Right cardiac atrium (tissue), 5 donors: ENCODE data around the gene ANKRD55. TPM values are rescaled to one million over a fixed set of nuclear protein-coding genes. Genes with fewer than 3 reads are reported as not detected.
A peak's percentile ranks its signal among the peaks of the same experiment; 100 is the strongest.

ENCODE experiments used
- ATAC-seq, 2 donors: fragments of 200-7000 bp; cut with Tn5 transposase; one replicate each; pipeline versions ENCODE4 v1.8.0 to v1.9.1; 2020; ENCODE audit warnings: moderate library complexity in 2 of 2, mild to moderate bottlenecking in 1 of 2
- DNase-seq, 3 donors: peaks; one replicate each; pipeline ENCODE4 v3.0.0-alpha.2; 2020
- H3K27ac ChIP-seq: one replicate; pipeline ENCODE4 v1.5.1; 2013; ENCODE audit warnings: mild to moderate bottlenecking, low read length, control low read depth, moderate library complexity
- H3K27me3 ChIP-seq: one replicate; pipeline ENCODE4 v1.6.1; 2013; ENCODE audit not compliant: control insufficient read depth, insufficient read depth
- H3K4me1 ChIP-seq: one replicate; pipeline ENCODE4 v1.6.1; 2013; ENCODE audit warnings: low read length; ENCODE audit not compliant: control insufficient read depth, insufficient read depth
- H3K4me3 ChIP-seq: one replicate; pipeline ENCODE4 v1.5.1; 2013; ENCODE audit warnings: low read length, control low read depth
- H3K9me3 ChIP-seq: one replicate; pipeline ENCODE4 v1.6.1; 2013; ENCODE audit warnings: low read length; ENCODE audit not compliant: control insufficient read depth
- whole genome bisulfite sequencing: extraction: QIAGEN DNeasy Blood & Tissue Kit; methylation state at CpG from one replicate; pipeline ENCODE4 v1.1.7; 2013; 5-methylcytosine and 5-hydroxymethylcytosine counted together
- intact Hi-C, 4 donors: fragments of 100-400 bp; cut with DNase I; formaldehyde crosslinking; loops; one replicate each; pipeline versions ENCODE4 v1.11.0 to v1.14.0; 2022 to 2023
- polyA plus RNA-seq: library from polyadenylated mRNA; stranded (reverse); fragments of 200-250 nt; gene quantifications from one replicate; pipeline ENCODE4 v1.2.3, GENCODE V29; 2013
- total RNA-seq, 4 donors: library from RNA; stranded (reverse); fragmentation: NEBNext Ultra II Directional; extraction: Animal tissue kit (Norgen Biotek cat#: 25700); gene quantifications; one replicate each; pipeline ENCODE4 v1.2.1, GENCODE V29; 2021
- donor health status: healthy with polysubstance abuse.
- donor health status: DM: no; HTN: yes; CAD: no.
- donor health status: DM: no; HTN: no; CAD: no.
- donor health status: DM: no; HTN: yes; CAD: no; lungs with severe emphysema.
- donor health status: DM: yes; HTN: yes; CAD: no.

Gene ANKRD55
- total and polyA plus RNA-seq, 5 donors: 0.09 to 0.21 (median 0.20) TPM; not detected in 2

DNA sequence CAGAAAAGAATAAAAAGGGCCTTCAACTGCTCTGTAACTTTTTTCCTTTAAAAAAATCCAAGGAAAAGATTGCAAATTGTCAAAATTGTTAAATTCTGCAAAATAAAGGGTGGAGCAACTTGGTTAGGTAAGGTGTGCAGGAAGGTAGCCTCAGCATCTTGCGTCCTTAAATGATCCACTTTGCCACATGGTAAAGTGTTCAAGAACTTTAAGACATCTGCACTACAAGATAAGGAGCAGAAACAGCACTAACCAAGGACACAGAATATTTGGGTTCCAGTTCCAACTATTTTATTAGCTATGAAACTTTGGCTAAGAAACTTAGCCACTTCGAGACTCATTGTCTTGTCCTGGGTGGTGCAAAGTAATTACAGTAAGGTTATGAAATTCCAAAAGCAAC is 53.7 kb downstream of the ANKRD55 start:
- peaks cover 11% of the 10 kb centered on the region for H3K4me1 ChIP-seq
- ATAC-seq (no peak), DNase-seq (no peak)
- intact Hi-C loops: loop anchor here in 1 of 4 donors (10.0 kb wide), 1 partner anchor 185 kb away; the partner anchor contains the start of gene IL6ST
- no peak overlapping the region for H3K4me3 ChIP-seq
- H3K27me3 ChIP-seq: no peaks in the 10 kb centered on the region
- 55% methylated on average over 2 of the region's 2 CpGs for WGBS
- no peaks in the 10 kb centered on the region for H3K9me3 ChIP-seq
- H3K27ac ChIP-seq: no peak overlapping the region

- DNase-seq (no peak), ATAC-seq (no peak)
- peaks cover 11% of the 10 kb centered on the region for H3K4me1 ChIP-seq
- H3K4me3 ChIP-seq: no peak overlapping the region
- no peak overlapping the region for H3K27ac ChIP-seq
- no peaks in the 10 kb centered on the region for H3K9me3 ChIP-seq
- intact Hi-C loops: loop anchor here in 1 of 4 donors (10.0 kb wide), 1 partner anchor 184 kb away; the partner anchor contains the start of gene IL6ST
- H3K27me3 ChIP-seq: no peaks in the 10 kb centered on the region
- 93% methylated on average over 2 of the region's 2 CpGs for WGBS
Observed at GRCh38 chr5:56178823-56179222, 54.3 kb downstream of the ANKRD55 start.

- WGBS: 37% methylated on average over 4 of the region's 4 CpGs
- Histone ChIP-seq H3K4me1 (peaks cover 11% of the 10 kb centered on the region), H3K4me3 (no peak overlapping the region), H3K9me3 (no peaks in the 10 kb centered on the region), H3K27me3 (no peaks in the 10 kb centered on the region), H3K27ac (peak overlapping the region; percentile 45)
- intact Hi-C loops: loop anchor here in 1 of 4 donors (10.0 kb wide), 1 partner anchor 182 kb away; the partner anchor contains the start of gene IL6ST
- peak in 1 of 2 donors; percentile 14 for ATAC-seq
- no peak for DNase-seq
Observed at GRCh38 chr5:56176871-56177533, 56.1 kb downstream of the ANKRD55 start.

GRCh38 chr5:56176155-56176798 is 56.9 kb downstream of the ANKRD55 start:
- no peak overlapping the region for H3K4me3 ChIP-seq
- no peak for DNase-seq
- intact Hi-C loops: loop anchor here in 1 of 4 donors (10.0 kb wide), 1 partner anchor 181 kb away; the partner anchor contains the start of gene IL6ST

GRCh38 chr5:56175488-56175887 is 57.6 kb downstream of the ANKRD55 start:
- WGBS: 11% methylated on average over 3 of the region's 3 CpGs
- peaks cover 11% of the 10 kb centered on the region for H3K4me1 ChIP-seq
- intact Hi-C loops: loop anchor here in 1 of 4 donors (10.0 kb wide), 1 partner anchor 181 kb away; the partner anchor contains the start of gene IL6ST
- peak overlapping the region; percentile 47 for H3K27ac ChIP-seq
- no peak overlapping the region for H3K4me3 ChIP-seq
- DNase-seq: peak in 1 of 3 donors; percentile 29
- no peaks in the 10 kb centered on the region for H3K27me3 ChIP-seq
- H3K9me3 ChIP-seq: no peaks in the 10 kb centered on the region
- peak; percentile 73 to 88 for ATAC-seq

More at GRCh38 chr5:56176155-56176798, 56.9 kb downstream of the ANKRD55 start:
- Histone ChIP-seq H3K27ac (no peak overlapping the region), H3K9me3 (no peaks in the 10 kb centered on the region), H3K27me3 (no peaks in the 10 kb centered on the region), H3K4me1 (peaks cover 11% of the 10 kb centered on the region)
- peak; percentile 64 to 65 for ATAC-seq
- WGBS: 66% methylated on average over 6 of the region's 6 CpGs

GRCh38 chr5:56175021-56175420 is 58.1 kb downstream of the ANKRD55 start:
- no peaks in the 10 kb centered on the region for H3K9me3 ChIP-seq
- DNase-seq (no peak), ATAC-seq (peak in 1 of 2 donors; percentile 8)
- H3K4me3 ChIP-seq: no peak overlapping the region
- H3K27me3 ChIP-seq: no peaks in the 10 kb centered on the region
- H3K27ac ChIP-seq: peak overlapping the region; percentile 47
- peaks cover 11% of the 10 kb centered on the region for H3K4me1 ChIP-seq
- intact Hi-C loops: loop anchor here in 1 of 4 donors (10.0 kb wide), 1 partner anchor 180 kb away; the partner anchor contains the start of gene IL6ST

- Histone ChIP-seq H3K27ac (no peak overlapping the region), H3K27me3 (no peaks in the 10 kb centered on the region), H3K9me3 (no peaks in the 10 kb centered on the region), H3K4me1 (peaks cover 17% of the 10 kb centered on the region), H3K4me3 (no peak overlapping the region)
- DNase-seq (no peak), ATAC-seq (peak in 1 of 2 donors; percentile 17)
- intact Hi-C loops: loop anchor here in 1 of 4 donors (10.0 kb wide), 1 partner anchor 177 kb away; the partner anchor contains the start of gene IL6ST
- WGBS: 29% methylated on average over 1 of the region's 1 CpG
Observed at GRCh38 chr5:56172241-56172640, 60.9 kb downstream of the ANKRD55 start.

- peak; percentile 59 to 84 (median 74) for DNase-seq
Observed at GRCh38 chr5:56170557-56170956, 62.6 kb downstream of the ANKRD55 start.

DNA sequence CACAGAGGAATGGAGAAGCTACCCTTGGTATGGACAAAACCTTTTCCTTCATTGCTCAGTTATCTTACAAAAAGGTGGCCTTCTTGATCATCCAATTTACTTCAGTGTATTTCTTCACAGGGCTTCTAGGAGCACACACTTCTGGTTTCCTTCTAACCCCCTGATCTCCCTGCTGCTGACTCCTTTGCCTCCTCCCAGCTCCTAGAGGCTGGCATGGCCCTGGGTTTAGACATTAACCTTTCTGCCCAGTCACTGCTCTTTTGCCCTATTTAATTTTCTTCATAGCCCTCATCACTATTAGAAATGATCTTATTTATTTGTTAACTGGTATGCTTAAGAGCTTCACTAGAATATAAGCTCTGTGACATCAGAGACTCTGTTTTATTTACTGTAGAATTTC is 63.2 kb downstream of the ANKRD55 start:
- intact Hi-C loops: loop anchor here in 1 of 4 donors (10.0 kb wide), 1 partner anchor 175 kb away; the partner anchor contains the start of gene IL6ST
- no peak overlapping the region for H3K27ac ChIP-seq
- DNase-seq: no peak

More at GRCh38 chr5:56170557-56170956, 62.6 kb downstream of the ANKRD55 start:
- WGBS: 56% methylated on average over 4 of the region's 4 CpGs
- Histone ChIP-seq H3K27me3 (no peaks in the 10 kb centered on the region), H3K4me1 (peaks cover 11% of the 10 kb centered on the region), H3K4me3 (no peak overlapping the region), H3K9me3 (no peaks in the 10 kb centered on the region), H3K27ac (no peak overlapping the region)
- ATAC-seq: peak; percentile 74 to 83
- intact Hi-C loops: loop anchor here in 1 of 4 donors (10.0 kb wide), 1 partner anchor 176 kb away; the partner anchor contains the start of gene IL6ST

DNA sequence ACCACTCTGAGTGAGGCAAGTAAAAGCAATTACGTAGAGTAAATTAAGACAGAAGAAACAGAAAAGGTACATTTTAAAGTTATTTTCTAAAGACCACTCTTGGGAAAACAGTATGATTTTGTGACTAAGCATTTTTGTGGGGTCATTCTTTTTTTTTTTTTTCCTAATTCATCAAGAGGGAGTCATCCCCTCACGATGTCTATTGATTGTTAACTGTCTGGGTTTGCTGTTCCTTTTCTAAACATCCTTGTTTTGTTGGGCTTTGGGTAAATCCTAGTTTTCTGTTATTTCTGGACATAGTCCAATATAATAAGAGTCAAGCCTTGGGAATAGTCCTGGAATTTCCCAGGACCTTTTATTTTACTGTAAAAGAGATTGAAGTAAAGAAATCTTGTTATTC is 63.8 kb downstream of the ANKRD55 start:
- Histone ChIP-seq H3K27ac (no peak overlapping the region), H3K9me3 (no peaks in the 10 kb centered on the region), H3K27me3 (no peaks in the 10 kb centered on the region), H3K4me3 (no peak overlapping the region), H3K4me1 (peaks cover 5% of the 10 kb centered on the region)
- ATAC-seq: peak in 1 of 2 donors; percentile 59
- intact Hi-C loops: no loop called here
- WGBS: 58% methylated on average over 2 of the region's 2 CpGs
- no peak for DNase-seq

More for the DNA sequence above, 63.2 kb downstream of the ANKRD55 start:
- H3K4me3 ChIP-seq: no peak overlapping the region
- H3K27me3 ChIP-seq: no peaks in the 10 kb centered on the region
- no peak for ATAC-seq
- H3K4me1 ChIP-seq: peaks cover 5% of the 10 kb centered on the region
- no peaks in the 10 kb centered on the region for H3K9me3 ChIP-seq

DNA sequence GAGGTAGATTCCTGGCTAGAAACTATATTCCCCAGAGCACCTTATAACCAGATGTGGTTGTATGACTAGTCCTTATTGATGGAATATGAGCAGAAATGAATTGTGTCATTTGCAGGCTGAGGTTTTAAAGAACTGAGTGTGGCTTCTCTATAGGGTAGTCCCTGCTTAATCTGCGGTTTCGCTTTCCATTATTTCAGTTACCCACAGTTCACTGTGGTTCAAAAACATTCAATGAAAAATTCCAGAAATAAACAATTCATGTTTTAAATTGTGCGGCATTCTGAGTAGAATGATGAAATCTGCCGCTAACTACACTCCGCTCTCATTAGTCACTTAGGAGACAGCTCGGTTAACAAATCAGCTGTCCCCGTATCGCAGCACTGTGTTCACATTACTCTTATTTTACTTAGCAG is 65.1 kb downstream of the ANKRD55 start:
- intact Hi-C loops: no loop called here
- H3K27ac ChIP-seq: no peak overlapping the region
- H3K9me3 ChIP-seq: no peaks in the 10 kb centered on the region
- peaks cover 5% of the 10 kb centered on the region for H3K4me1 ChIP-seq
- 90% methylated on average over 8 of the region's 8 CpGs for WGBS
- no peak overlapping the region for H3K4me3 ChIP-seq
- ATAC-seq (no peak), DNase-seq (no peak)
- H3K27me3 ChIP-seq: no peaks in the 10 kb centered on the region
